K562 (cell line): ENCODE data around the gene TMEM208. TPM values are rescaled to one million over a fixed set of nuclear protein-coding genes. Genes with fewer than 3 reads are reported as not detected.

Experiments
- ASH1L ChIP-seq: fragments of 450-650 bp; IDR thresholded peaks from 2 replicates; pipeline ENCODE4 v1.6.1; 2018; ENCODE audit warnings: borderline replicate concordance, mild to moderate bottlenecking, low read depth; ENCODE audit not compliant: partially characterized antibody
- BMI1 ChIP-seq: fragments of 150-350 bp; IDR thresholded peaks from 2 replicates; pipeline ENCODE4 v1.6.1; 2014; ENCODE audit warnings: low read length
- E2F6 ChIP-seq, 2 experiments: IDR thresholded peaks; 2 replicates each; pipeline ENCODE4 v1.6.1; 2011; ENCODE audit warnings: borderline replicate concordance in 1 of 2, control low read depth in 1 of 2, low read depth in 1 of 2, low read length in 1 of 2, mild to moderate bottlenecking in 1 of 2, mixed read lengths in 1 of 2, moderate library complexity in 1 of 2; ENCODE audit not compliant: insufficient read depth in 1 of 2, insufficient read length in 1 of 2, poor library complexity in 1 of 2, severe bottlenecking in 1 of 2; ENCODE audit errors: extremely low read depth in 1 of 2
- EP300 ChIP-seq: IDR thresholded peaks from 2 replicates; pipeline ENCODE4 v1.6.1; 2012; ENCODE audit warnings: low read length, improper control_type of control experiment
- GTF2E2 ChIP-seq: fragments of 200-800 bp; sonication (Bioruptor generic); IDR thresholded peaks from 2 replicates; pipeline ENCODE4 v1.6.1; 2016; ENCODE audit warnings: missing genetic modification characterization, missing compliant biosample characterization
- HDGF ChIP-seq: fragments of 450-650 bp; IDR thresholded peaks from 2 replicates; pipeline ENCODE4 v1.6.1; 2016
- HSF4 ChIP-seq: fragments of 250-450 bp; sonication (Bioruptor Pico); IDR thresholded peaks from 2 replicates; pipeline ENCODE4 v2.1.2; 2022; ENCODE audit warnings: mild to moderate bottlenecking, moderate library complexity, borderline replicate concordance
- JUND ChIP-seq, 2 experiments: IDR thresholded peaks; 2 replicates in 1 of 2; 3 replicates in 1 of 2; pipeline ENCODE4 v1.6.1; 2011; ENCODE audit warnings: borderline replicate concordance in 2 of 2, low read depth in 2 of 2, low read length in 2 of 2, improper control_type of control experiment in 1 of 2, missing biosample characterization in 1 of 2, missing genetic modification characterization in 1 of 2, missing genetic modification reagents in 1 of 2
- KDM2B ChIP-seq: fragments of 250-450 bp; sonication (Bioruptor Pico); IDR thresholded peaks from 2 replicates; pipeline ENCODE4 v1.8.0; 2021; ENCODE audit warnings: mild to moderate bottlenecking, moderate library complexity
- MAFG ChIP-seq: fragments of 450-650 bp; conservative IDR thresholded peaks from 2 replicates; pipeline ENCODE4 v1.6.1; 2016; ENCODE audit warnings: missing genetic modification characterization, missing compliant biosample characterization
- MBD2 ChIP-seq: sonication (generic); IDR thresholded peaks from 2 replicates; pipeline ENCODE4 v1.6.1; 2016; ENCODE audit warnings: low read depth, borderline replicate concordance
- MXD1 ChIP-seq: fragments of 250-450 bp; sonication (Bioruptor Pico); IDR thresholded peaks from 2 replicates; pipeline ENCODE4 v1.8.0; 2021; ENCODE audit warnings: borderline replicate concordance, mild to moderate bottlenecking, moderate library complexity; ENCODE audit not compliant: poor library complexity, severe bottlenecking
- RBBP5 ChIP-seq: fragments of 200-600 bp; sonication (generic); IDR thresholded peaks from 2 replicates; pipeline ENCODE4 v1.6.1; 2012; ENCODE audit warnings: borderline replicate concordance, mild to moderate bottlenecking, low read length, control low read depth, inconsistent platforms; ENCODE audit not compliant: insufficient read depth, poor library complexity, severe bottlenecking
- RBM15 ChIP-seq: fragments of 200-400 bp; formaldehyde crosslinking; IDR thresholded peaks from 2 replicates; pipeline ENCODE4 v1.6.1; 2018; ENCODE audit warnings: mild to moderate bottlenecking, low read length, moderate library complexity; ENCODE audit not compliant: insufficient read depth
- RBM17 ChIP-seq: fragments of 200-400 bp; formaldehyde crosslinking; IDR thresholded peaks from 2 replicates; pipeline ENCODE4 v1.6.1; 2017; ENCODE audit warnings: low read depth, mild to moderate bottlenecking, low read length, borderline replicate concordance
- RBM22 ChIP-seq: fragments of 200-400 bp; formaldehyde crosslinking; IDR thresholded peaks from 2 replicates; pipeline ENCODE4 v1.6.1; 2018; ENCODE audit warnings: low read length, low read depth; ENCODE audit not compliant: poor library complexity, severe bottlenecking
- SOX6 ChIP-seq: fragments of 450-650 bp; IDR thresholded peaks from 2 replicates; pipeline ENCODE4 v1.6.1; 2014; ENCODE audit warnings: mild to moderate bottlenecking
- SRSF3 ChIP-seq: fragments of 200-400 bp; formaldehyde crosslinking; IDR thresholded peaks from 2 replicates; pipeline ENCODE4 v1.6.1; 2016; ENCODE audit warnings: mild to moderate bottlenecking, low read length, moderate library complexity; ENCODE audit not compliant: insufficient read depth
- ZKSCAN1 ChIP-seq: fragments of 150-350 bp; IDR thresholded peaks from 2 replicates; pipeline ENCODE4 v1.6.1; 2016; ENCODE audit warnings: low read depth, low read length
- ZNF3 ChIP-seq: fragments of 250-450 bp; sonication (Bioruptor Pico); IDR thresholded peaks from 2 replicates; pipeline ENCODE4 v1.5.0; 2021; ENCODE audit warnings: mild to moderate bottlenecking, moderate library complexity
- ZNF408 ChIP-seq: fragments of 250-450 bp; sonication (Bioruptor Pico); IDR thresholded peaks from 2 replicates; pipeline ENCODE4 v1.4.0; 2020; ENCODE audit warnings: low read depth, mild to moderate bottlenecking, moderate library complexity
- polyA plus RNA-seq, 8 experiments: library from polyadenylated mRNA; depleted of rRNA in 4 of 8; stranded (reverse) in 5 of 8; unstranded in 3 of 8; fragments of >200 nt; fragmentation: Nextera tagmentation in 2 of 8; fragmentation: Illumina TruSeq in 1 of 8; extraction: Ambion mirVana in 2 of 8; extraction: Trizol in 1 of 8; gene quantifications; 2 replicates each; pipeline versions ENCODE4 v1.2.1 to v1.2.3, GENCODE V29; 2011 to 2014; ENCODE audit warnings: inconsistent platforms in 1 of 8, missing spikeins in 1 of 8
- total RNA-seq, 7 experiments: library from RNA; depleted of rRNA in 6 of 7; stranded (reverse); fragments of >200 nt in 6 of 7; fragmentation: Illumina TruSeq in 2 of 7; extraction: Trizol in 2 of 7; gene quantifications; 2 replicates each; pipeline versions ENCODE4 v1.2.1 to v1.2.3, GENCODE V29; 2011 to 2021; ENCODE audit warnings: low replicate concordance in 1 of 7
- TF ChIP-seq, protein P1 (sequence below): sonication (generic); formaldehyde crosslinking; IDR thresholded peaks from 2 replicates; pipeline ENCODE4 v1.8.0; 2022; ENCODE audit warnings: mild to moderate bottlenecking, low read depth, missing genetic modification reagents
- TF ChIP-seq, protein P2 (sequence below): fragments of 250-450 bp; sonication (Bioruptor Pico); IDR thresholded peaks from 2 replicates; pipeline ENCODE4 v1.4.0; 2020; ENCODE audit warnings: mild to moderate bottlenecking, moderate library complexity

TMEM208 gene
- total and polyA plus RNA-seq, 9 of the 15 experiments (the other 6 are each of a cell fraction or from before 2014, with no cell fraction given) = 31.8 to 239 (median 54.3) TPM

- TF ChIP-seq, protein P1, sequence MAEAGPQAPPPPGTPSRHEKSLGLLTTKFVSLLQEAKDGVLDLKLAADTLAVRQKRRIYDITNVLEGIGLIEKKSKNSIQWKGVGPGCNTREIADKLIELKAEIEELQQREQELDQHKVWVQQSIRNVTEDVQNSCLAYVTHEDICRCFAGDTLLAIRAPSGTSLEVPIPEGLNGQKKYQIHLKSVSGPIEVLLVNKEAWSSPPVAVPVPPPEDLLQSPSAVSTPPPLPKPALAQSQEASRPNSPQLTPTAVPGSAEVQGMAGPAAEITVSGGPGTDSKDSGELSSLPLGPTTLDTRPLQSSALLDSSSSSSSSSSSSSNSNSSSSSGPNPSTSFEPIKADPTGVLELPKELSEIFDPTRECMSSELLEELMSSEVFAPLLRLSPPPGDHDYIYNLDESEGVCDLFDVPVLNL = peak; percentile 84; the same call in 1 of the 2 replicates
- TF ChIP-seq ZNF408 (CRISPR knock-in tag) (no peak), MXD1 (CRISPR knock-in tag) (peak; percentile 63), E2F6 (IDR thresholded peaks at IDR 0.05; ENCODE audit: borderline replicate concordance in 1 of 2, extremely low read depth in 1 of 2, insufficient read depth in 1 of 2, insufficient read length in 1 of 2, low read depth in 1 of 2, low read length in 1 of 2, poor library complexity in 1 of 2, severe bottlenecking in 1 of 2) (peak; percentile 16 to 18), SRSF3 (no peak), HDGF (no peak), RBM17 (no peak), RBM15 (no peak), SOX6 (0 out of 2 replicates have a peak, but pooled peaks have one; percentile 42), JUND (IDR thresholded peaks at IDR 0.05; ENCODE audit: borderline replicate concordance, low read depth, low read length) (peak; percentile 52), JUND (tag; IDR thresholded peaks at IDR 0.05; ENCODE audit: borderline replicate concordance, low read depth, low read length) (no peak; the same call in 2 of the 3 replicates), HSF4 (no peak), ZNF3 (CRISPR knock-in tag) (no peak), ASH1L (no peak), GTF2E2 (tag) (no peak), ZKSCAN1 (no peak), BMI1 (no peak), KDM2B (no peak), MBD2 (no peak), EP300 (0 out of 2 replicates have a peak, but pooled peaks have one; percentile 29), RBM22 (no peak), MAFG (no peak), RBBP5 (no peak)
- TF ChIP-seq, protein P2, sequence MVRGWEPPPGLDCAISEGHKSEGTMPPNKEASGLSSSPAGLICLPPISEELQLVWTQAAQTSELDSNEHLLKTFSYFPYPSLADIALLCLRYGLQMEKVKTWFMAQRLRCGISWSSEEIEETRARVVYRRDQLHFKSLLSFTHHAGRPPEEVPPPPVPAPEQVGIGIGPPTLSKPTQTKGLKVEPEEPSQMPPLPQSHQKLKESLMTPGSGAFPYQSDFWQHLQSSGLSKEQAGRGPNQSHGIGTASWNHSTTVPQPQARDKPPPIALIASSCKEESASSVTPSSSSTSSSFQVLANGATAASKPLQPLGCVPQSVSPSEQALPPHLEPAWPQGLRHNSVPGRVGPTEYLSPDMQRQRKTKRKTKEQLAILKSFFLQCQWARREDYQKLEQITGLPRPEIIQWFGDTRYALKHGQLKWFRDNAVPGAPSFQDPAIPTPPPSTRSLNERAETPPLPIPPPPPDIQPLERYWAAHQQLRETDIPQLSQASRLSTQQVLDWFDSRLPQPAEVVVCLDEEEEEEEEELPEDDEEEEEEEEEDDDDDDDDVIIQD = no peak
These were observed 41.8 kb upstream of the TMEM208 start (continued) for GRCh38 chr16:67184995-67185650.
